ENCODE data around the gene PEX5L. TPM values are rescaled to one million over a fixed set of nuclear protein-coding genes. Genes with fewer than 3 reads are reported as not detected.

The PEX5L gene
- total and polyA plus RNA-seq, 2 experiments from 2014 or later = 6.3 to 7.0 TPM

GRCh38 chr3:180066598-180066997 lies 29.9 kb upstream of the PEX5L start:
- peak overlapping the region; percentile 33; the same call in 1 of the 2 replicates for H2AFZ ChIP-seq
- no peak overlapping the region for H3K4me3 Mint-ChIP-seq
- no peak overlapping the region for H3K27ac ChIP-seq (ENCODE audit: low read depth)
- H3F3A ChIP-seq (replicated peaks; ENCODE audit: low read depth) = no peaks in the 10 kb centered on the region
- peaks cover 12% of the 10 kb centered on the region for H3K4me1 Mint-ChIP-seq
- H3K36me3 Mint-ChIP-seq (ENCODE audit: low read depth) = no peaks in the 10 kb centered on the region
- H3K27me3 ChIP-seq (ENCODE audit: insufficient read depth) = no peaks in the 10 kb centered on the region
- H3K4me3 ChIP-seq = no peak overlapping the region
- ATAC-seq = no peak
- H3K79me2 ChIP-seq (replicated peaks; ENCODE audit: insufficient read depth) = no peaks in the 10 kb centered on the region
- TF ChIP-seq ZNF331 (CRISPR knock-in tag; IDR thresholded peaks at IDR 0.05; ENCODE audit: low read depth) = no peak
- H3K4me2 ChIP-seq = no peak overlapping the region
- no peaks in the 10 kb centered on the region for H3K9me3 Mint-ChIP-seq
- H4K20me1 ChIP-seq (replicated peaks; ENCODE audit: insufficient read depth) = no peaks in the 10 kb centered on the region
- H3K4me1 ChIP-seq (ENCODE audit: insufficient read depth) = 0 out of 2 replicates have a peak, but pooled peaks cover 4% of the 10 kb centered on the region
- DNase-seq (ENCODE audit: low spot score) = no peak
- no peak overlapping the region for H3K27ac Mint-ChIP-seq
- no peaks in the 10 kb centered on the region for H3K36me3 ChIP-seq (ENCODE audit: insufficient read depth)
- peaks cover 4% of the 10 kb centered on the region; the same call in 1 of the 2 replicates for H3K9me2 ChIP-seq (ENCODE audit: insufficient read depth)
- H3K27me3 Mint-ChIP-seq (ENCODE audit: insufficient read depth, low read depth, poor library complexity) = no peaks in the 10 kb centered on the region

DNA sequence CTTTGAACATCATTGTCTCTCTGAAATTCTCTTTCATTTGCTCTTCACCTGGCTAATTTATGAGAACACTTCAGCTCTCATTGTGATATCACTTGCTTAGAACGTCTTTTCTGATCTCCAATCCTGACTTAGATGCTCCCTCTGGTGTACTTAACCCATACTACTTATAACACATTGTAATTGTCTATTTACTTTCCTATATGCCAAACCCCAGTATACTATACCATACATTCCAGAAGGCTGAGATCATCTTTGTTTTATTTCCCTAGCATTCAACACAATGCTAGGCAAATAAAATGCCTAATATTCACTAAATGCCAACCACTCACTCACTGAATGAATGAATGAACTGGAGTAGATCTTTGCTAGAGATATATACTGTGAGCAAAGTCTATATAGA lies 27.0 kb upstream of the PEX5L start:
- Histone ChIP-seq H3K79me2 (replicated peaks; ENCODE audit: insufficient read depth) (no peaks in the 10 kb centered on the region), H3K27me3 (ENCODE audit: insufficient read depth) (no peaks in the 10 kb centered on the region), H3K4me2 (no peak overlapping the region), H3F3A (replicated peaks; ENCODE audit: low read depth) (no peaks in the 10 kb centered on the region), H3K9me2 (ENCODE audit: insufficient read depth) (peaks cover 4% of the 10 kb centered on the region; the same call in 1 of the 2 replicates), H4K20me1 (replicated peaks; ENCODE audit: insufficient read depth) (no peaks in the 10 kb centered on the region), H3K36me3 (ENCODE audit: insufficient read depth) (no peaks in the 10 kb centered on the region), H3K27ac (ENCODE audit: low read depth) (no peak overlapping the region), H3K4me3 (no peak overlapping the region), H3K4me1 (ENCODE audit: insufficient read depth) (0 out of 2 replicates have a peak, but pooled peaks cover 4% of the 10 kb centered on the region), H2AFZ (no peak overlapping the region)
- Mint-ChIP-seq H3K27me3 (ENCODE audit: insufficient read depth, low read depth, poor library complexity) (no peaks in the 10 kb centered on the region), H3K36me3 (ENCODE audit: low read depth) (no peaks in the 10 kb centered on the region), H3K4me1 (peaks cover 4% of the 10 kb centered on the region; the same call in 2 of the 3 replicates), H3K9me3 (no peaks in the 10 kb centered on the region; the same call in 2 of the 3 replicates), H3K27ac (no peak overlapping the region), H3K4me3 (no peak overlapping the region)
- ATAC-seq (no peak), DNase-seq (ENCODE audit: low spot score) (no peak)
- TF ChIP-seq EZH2 (IDR thresholded peaks at IDR 0.05; ENCODE audit: low read depth, unreplicated experiment) (no peak), ZNF331 (CRISPR knock-in tag; IDR thresholded peaks at IDR 0.05; ENCODE audit: low read depth) (no peak), JUNB (IDR thresholded peaks at IDR 0.05; ENCODE audit: unreplicated experiment) (no peak), NANOG (IDR thresholded peaks at IDR 0.05; ENCODE audit: borderline replicate concordance) (no peak), REST (IDR thresholded peaks at IDR 0.05; ENCODE audit: unreplicated experiment) (no peak), EZH2phosphoT487 (IDR thresholded peaks at IDR 0.05; ENCODE audit: unreplicated experiment) (no peak), CREB1 (CRISPR knock-in tag; IDR thresholded peaks at IDR 0.05; ENCODE audit: low read depth) (no peak), POLR2AphosphoS5 (IDR thresholded peaks at IDR 0.05; ENCODE audit: low read depth) (no peak), ZNF114 (CRISPR knock-in tag; IDR thresholded peaks at IDR 0.05) (no peak)
- TF ChIP-seq, protein P1, sequence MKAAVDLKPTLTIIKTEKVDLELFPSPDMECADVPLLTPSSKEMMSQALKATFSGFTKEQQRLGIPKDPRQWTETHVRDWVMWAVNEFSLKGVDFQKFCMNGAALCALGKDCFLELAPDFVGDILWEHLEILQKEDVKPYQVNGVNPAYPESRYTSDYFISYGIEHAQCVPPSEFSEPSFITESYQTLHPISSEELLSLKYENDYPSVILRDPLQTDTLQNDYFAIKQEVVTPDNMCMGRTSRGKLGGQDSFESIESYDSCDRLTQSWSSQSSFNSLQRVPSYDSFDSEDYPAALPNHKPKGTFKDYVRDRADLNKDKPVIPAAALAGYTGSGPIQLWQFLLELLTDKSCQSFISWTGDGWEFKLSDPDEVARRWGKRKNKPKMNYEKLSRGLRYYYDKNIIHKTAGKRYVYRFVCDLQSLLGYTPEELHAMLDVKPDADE (IDR thresholded peaks at IDR 0.05) = no peak
- TF ChIP-seq, protein P2, sequence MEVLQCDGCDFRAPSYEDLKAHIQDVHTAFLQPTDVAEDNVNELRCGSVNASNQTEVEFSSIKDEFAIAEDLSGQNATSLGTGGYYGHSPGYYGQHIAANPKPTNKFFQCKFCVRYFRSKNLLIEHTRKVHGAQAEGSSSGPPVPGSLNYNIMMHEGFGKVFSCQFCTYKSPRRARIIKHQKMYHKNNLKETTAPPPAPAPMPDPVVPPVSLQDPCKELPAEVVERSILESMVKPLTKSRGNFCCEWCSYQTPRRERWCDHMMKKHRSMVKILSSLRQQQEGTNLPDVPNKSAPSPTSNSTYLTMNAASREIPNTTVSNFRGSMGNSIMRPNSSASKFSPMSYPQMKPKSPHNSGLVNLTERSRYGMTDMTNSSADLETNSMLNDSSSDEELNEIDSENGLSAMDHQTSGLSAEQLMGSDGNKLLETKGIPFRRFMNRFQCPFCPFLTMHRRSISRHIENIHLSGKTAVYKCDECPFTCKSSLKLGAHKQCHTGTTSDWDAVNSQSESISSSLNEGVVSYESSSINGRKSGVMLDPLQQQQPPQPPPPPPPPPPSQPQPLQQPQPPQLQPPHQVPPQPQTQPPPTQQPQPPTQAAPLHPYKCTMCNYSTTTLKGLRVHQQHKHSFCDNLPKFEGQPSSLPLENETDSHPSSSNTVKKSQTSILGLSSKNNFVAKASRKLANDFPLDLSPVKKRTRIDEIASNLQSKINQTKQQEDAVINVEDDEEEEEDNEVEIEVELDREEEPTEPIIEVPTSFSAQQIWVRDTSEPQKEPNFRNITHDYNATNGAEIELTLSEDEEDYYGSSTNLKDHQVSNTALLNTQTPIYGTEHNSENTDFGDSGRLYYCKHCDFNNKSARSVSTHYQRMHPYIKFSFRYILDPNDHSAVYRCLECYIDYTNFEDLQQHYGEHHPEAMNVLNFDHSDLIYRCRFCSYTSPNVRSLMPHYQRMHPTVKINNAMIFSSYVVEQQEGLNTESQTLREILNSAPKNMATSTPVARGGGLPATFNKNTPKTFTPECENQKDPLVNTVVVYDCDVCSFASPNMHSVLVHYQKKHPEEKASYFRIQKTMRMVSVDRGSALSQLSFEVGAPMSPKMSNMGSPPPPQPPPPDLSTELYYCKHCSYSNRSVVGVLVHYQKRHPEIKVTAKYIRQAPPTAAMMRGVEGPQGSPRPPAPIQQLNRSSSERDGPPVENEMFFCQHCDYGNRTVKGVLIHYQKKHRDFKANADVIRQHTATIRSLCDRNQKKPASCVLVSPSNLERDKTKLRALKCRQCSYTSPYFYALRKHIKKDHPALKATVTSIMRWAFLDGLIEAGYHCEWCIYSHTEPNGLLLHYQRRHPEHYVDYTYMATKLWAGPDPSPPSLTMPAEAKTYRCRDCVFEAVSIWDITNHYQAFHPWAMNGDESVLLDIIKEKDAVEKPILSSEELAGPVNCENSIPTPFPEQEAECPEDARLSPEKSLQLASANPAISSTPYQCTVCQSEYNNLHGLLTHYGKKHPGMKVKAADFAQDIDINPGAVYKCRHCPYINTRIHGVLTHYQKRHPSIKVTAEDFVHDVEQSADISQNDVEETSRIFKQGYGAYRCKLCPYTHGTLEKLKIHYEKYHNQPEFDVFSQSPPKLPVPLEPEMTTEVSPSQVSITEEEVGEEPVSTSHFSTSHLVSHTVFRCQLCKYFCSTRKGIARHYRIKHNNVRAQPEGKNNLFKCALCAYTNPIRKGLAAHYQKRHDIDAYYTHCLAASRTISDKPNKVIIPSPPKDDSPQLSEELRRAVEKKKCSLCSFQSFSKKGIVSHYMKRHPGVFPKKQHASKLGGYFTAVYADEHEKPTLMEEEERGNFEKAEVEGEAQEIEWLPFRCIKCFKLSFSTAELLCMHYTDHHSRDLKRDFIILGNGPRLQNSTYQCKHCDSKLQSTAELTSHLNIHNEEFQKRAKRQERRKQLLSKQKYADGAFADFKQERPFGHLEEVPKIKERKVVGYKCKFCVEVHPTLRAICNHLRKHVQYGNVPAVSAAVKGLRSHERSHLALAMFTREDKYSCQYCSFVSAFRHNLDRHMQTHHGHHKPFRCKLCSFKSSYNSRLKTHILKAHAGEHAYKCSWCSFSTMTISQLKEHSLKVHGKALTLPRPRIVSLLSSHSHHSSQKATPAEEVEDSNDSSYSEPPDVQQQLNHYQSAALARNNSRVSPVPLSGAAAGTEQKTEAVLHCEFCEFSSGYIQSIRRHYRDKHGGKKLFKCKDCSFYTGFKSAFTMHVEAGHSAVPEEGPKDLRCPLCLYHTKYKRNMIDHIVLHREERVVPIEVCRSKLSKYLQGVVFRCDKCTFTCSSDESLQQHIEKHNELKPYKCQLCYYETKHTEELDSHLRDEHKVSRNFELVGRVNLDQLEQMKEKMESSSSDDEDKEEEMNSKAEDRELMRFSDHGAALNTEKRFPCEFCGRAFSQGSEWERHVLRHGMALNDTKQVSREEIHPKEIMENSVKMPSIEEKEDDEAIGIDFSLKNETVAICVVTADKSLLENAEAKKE (CRISPR knock-in tag; IDR thresholded peaks at IDR 0.05) = no peak
